D341Med (cell line): ENCODE results near the gene DDIAS.
"Not testable (repeated sequence)": the region's sequence is repeated elsewhere in the genome, so short reads cannot be mapped to it uniquely, and the experiment has no call there.

ENCODE experiments used
- DNase-seq: peaks from one replicate; pipeline ENCODE4 v3.0.0; 2012; ENCODE audit warnings: low spot score

The DDIAS gene

DNA sequence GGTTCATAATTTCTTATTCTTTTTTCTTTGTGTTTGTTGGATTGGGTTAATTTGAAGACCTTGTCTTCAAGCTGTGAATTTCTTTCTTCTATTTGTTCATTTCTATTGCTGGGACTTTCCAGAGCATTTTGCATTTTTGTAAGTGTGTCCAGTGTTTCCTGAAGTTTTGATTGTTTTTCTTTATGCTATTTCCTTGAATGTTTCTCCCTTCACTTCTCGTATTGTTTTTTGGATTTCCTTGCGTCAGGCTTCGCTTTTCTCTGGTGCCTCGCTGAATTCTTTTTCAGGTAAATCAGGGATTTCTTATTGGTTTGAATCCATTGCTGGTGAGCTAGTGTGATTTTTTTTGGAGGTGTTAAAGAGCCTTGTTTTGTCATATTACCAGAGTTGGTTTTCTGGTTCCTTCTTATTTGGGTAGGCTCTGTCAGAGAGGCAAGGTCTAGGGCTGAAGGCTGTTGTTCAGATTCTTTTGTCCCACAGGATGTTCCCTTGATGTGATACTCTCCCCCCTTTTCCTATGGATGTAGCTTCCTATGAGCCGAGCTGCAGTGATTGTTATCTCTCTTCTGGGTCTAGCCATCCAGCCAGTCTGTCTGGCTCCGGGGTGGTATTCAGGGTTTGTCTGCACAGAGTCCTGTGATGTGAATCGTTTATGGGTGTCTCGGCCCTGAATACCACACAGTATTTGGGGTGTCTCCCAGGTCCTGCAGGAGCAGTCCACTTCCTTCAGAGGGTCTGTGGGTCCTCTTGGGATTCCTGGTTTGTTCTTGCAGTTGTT lies 21.0 kb downstream of the DDIAS start:
- not testable (repeated sequence) for DNase-seq

- no peak for DNase-seq
Measured at GRCh38 chr11:82924522-82925224, 23.1 kb downstream of the DDIAS start.

- DNase-seq: peak; percentile 43
Measured at GRCh38 chr11:82927264-82927880, 25.8 kb downstream of the DDIAS start.

DNA sequence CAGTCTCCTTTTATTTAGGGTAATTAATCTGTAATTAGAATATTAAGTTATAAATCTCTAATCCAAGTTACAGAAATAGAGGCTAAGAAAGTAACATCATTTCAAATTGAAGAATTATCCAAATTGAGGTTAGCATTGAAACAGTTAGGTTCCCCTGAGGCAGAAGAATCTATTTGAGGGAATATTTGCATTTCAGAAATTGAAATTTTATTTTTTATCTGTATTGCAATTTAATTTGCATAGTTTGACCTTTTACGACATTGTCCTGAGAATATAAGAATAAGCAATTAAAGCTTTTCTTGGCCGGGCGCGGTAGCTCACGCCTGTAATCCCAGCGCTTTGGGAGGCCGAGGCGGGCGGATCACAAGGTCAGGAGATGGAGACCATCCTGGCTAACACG lies 27.6 kb downstream of the DDIAS start:
- DNase-seq: no peak

DNA sequence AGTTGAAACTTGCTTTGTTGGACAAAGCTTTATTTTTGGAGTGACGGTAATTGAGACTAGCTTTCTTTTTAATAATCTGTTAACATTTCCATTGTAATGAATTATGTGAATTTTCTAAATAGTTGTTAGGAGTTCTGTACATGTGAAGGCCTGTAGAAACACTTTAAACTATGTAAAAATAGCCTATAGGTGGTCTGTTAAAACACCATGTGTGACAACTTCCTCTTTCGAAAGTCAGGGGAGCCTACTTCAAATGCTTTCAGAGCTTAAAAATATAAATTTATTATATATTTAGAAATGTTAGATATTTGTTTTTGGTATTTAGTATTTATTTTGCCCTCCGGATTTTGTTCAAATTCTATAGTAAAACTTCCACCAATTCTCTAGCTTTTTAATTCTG lies 28.7 kb downstream of the DDIAS start:
- no peak for DNase-seq

- no peak for DNase-seq
Measured at GRCh38 chr11:82930734-82931133, 29.2 kb downstream of the DDIAS start.

GRCh38 chr11:82932564-82932963 lies 31.0 kb downstream of the DDIAS start:
- DNase-seq: no peak

- no peak for DNase-seq
Measured at GRCh38 chr11:82936261-82936660, 34.7 kb downstream of the DDIAS start.

- DNase-seq: no peak
Measured at GRCh38 chr11:82937554-82937953, 36.0 kb downstream of the DDIAS start.

DNA sequence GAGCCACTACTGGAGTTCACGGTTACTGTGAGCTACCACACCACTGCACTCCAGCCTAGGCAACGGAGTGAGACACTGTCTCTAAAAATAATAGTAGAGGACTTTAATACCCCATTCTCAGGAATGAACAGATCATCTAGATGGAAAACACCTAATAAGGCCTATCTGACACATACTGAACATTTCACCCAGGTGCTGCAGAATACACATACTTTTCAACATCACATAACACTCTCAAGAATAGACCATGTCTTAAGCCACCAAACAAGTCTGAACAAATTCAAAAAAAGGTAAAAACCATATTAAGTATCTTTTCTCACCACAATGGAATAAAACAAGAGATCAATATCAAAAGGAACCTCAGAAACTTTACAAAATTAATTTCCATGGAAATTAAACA lies 37.9 kb downstream of the DDIAS start:
- DNase-seq: no peak

- no peak for DNase-seq
Measured at GRCh38 chr11:82942376-82942775, 40.8 kb downstream of the DDIAS start.

DNA sequence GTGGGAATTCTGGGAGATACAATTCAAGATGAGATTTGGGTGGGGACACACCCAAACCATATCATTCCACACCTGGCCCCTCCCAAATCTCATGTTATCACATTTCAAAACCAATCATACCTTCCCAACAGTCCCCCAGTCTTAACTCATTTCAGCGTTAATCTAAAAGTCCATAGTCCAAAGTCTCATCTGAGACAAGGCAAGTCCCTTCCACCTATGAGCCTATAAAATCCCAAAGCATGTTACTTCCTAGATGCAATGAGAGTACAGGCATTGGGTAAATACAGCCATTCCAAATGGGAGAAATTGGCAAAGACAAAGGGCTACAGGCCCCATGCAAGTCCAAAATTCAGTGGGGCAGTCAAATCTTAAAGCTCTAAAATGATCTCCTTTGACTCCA lies 41.9 kb downstream of the DDIAS start:
- not testable (repeated sequence) for DNase-seq

DNA sequence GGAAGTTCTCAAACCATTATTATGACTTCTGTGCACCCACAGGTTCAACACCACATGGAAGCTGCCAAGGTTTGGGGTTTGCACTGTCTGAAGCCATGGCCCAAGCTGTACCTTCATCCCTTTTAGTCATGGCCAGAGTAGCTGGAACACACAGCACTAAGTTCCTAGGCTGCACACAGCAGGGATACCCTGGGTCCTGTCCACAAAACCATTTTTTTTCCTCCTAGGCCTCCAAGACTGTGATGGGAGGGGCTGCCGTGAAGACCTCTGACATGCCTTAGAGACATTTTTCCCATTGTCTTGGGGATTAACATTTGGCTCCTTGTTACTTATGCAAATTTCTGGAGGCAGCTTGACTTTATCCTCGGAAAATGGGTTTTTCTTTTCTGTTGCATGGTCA lies 42.7 kb downstream of the DDIAS start:
- no peak for DNase-seq

DNA sequence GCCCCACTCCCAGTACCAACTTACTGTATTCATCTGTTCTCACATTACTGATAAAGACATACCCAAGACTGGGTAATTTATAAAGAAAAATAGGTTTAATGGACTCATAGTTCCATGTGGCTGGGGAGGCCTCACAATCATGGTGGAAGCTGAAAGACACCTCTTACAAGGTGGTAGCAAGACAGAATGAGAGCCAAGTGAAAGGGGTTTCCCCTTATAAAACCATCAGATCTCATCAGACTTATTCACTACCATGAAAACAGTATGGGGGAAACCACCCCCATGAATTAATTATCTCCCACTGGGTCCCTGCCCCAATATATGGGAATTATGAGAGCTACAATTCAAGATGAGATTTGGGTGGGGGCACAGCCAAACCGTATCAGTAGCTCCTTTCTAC lies 43.5 kb downstream of the DDIAS start:
- not testable (repeated sequence) for DNase-seq

GRCh38 chr11:82945682-82946081 lies 44.1 kb downstream of the DDIAS start:
- DNase-seq: no peak

DNA sequence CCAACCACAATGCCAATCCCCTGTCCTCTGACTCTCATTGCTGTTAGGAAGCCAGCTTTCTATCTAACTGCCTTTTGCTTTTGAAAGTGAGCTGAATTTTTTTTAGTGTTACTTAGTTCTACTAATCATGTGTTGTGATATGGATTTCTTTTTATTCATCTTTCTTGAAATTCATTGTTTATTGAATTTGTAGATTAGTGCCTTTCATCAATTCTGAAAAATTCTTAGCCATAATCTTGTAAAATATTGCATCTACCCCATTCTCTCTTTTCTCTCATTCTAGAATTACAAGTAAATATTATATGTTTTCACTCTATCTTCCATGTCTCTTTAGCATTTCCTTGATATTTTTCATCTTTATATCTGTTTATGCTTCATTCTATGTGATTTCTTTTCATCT lies 47.8 kb downstream of the DDIAS start:
- DNase-seq: no peak

- not testable (repeated sequence) for DNase-seq
Measured at GRCh38 chr11:82950502-82950901, 49.0 kb downstream of the DDIAS start.

DNA sequence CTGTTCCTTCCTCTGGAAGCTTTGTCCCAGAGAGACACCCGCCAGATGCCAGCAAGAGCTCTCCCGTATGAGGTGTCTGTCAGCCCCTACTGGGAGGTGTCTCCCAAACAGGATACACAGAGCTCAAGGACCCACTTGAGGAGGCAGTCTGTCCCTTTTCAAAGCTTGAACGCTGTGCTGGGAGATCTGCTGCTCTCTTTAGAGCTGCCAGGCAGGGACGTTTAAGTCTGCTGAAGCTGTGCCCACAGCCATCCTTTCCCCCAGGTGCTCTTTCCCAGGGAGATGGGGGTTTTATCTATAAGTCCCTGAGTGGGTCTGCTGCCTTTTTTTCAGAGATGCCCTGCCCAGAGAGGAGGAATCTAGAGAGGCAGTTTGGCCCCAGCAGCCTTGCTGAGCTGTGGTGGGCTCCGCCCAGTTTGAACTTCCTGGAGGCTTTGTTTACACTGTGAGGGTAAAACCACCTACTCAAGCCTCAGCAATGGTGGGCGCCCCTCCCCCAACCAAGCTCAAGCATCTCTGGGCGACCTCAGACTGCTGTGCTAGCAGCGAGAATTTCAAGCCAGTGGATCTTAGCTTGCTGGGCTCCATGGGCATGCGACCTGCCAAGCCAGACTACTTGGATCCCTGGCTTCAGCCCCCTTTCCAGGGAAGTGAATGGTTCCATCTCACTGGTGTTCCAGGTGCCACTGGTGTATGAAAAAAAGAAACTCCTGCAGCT lies 54.4 kb downstream of the DDIAS start:
- DNase-seq: not testable (repeated sequence)

GRCh38 chr11:82959987-82960778 lies 58.6 kb downstream of the DDIAS start:
- DNase-seq: no peak

- DNase-seq: no peak
Measured at GRCh38 chr11:82960779-82961143, 59.2 kb downstream of the DDIAS start.

DNA sequence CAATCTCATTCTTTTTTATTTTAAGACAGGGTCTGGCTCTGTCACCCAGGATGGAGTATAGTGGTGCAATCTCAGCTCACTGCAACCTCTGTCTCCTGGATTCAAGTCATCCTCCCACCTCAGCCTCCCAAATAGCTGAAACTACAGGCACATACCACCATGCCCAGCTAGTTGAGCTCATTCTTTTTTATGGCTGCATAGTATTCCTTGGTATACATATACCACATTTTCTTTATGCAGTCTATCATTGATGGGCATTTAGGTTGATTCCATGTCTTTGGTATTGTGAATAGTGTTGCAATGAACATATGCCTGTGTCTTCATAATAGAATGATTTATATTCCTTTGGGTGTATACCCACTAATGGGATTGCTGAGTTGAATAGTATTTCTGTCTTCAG lies 60.5 kb downstream of the DDIAS start:
- DNase-seq: not testable (repeated sequence)

DNA sequence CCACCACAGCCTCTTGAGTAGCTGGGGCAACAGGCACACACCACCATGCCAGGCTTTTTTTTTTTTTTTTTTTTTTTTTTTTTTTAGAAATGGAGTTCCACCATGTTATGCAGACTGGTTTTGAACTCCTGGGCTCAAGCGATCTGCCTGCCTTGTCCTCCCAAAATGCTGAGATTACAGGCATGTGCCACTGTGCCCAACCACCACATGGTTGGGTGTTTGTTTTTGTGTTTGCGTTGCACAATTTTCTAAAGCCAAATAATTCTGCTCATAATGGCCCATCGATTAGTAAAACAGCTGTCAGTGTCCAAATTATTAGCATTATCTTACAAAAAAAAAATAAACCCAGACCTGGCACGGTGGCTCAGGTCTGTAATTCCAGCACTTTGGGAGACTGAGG lies 65.8 kb downstream of the DDIAS start:
- DNase-seq: no peak
